Mesendoderm (in vitro differentiated cells): ENCODE results near the gene PTPN18.
A peak's percentile ranks its signal among the peaks of the same experiment; 100 is the strongest.
"Not testable (repeated sequence)": the region's sequence is repeated elsewhere in the genome, so short reads cannot be mapped to it uniquely, and the experiment has no call there.

Source experiments
- DNase-seq: peaks from one replicate; pipeline ENCODE4 v3.0.0; 2013
- H2AK5ac ChIP-seq: 2 replicates; pipeline ENCODE4 v1.6.1; 2013; ENCODE audit warnings: low read length, inconsistent platforms
- H2BK120ac ChIP-seq: 2 replicates; pipeline ENCODE4 v1.6.1; 2013; ENCODE audit warnings: low read depth, mild to moderate bottlenecking, low read length, moderate library complexity, mixed read lengths
- H2BK15ac ChIP-seq: replicated peaks from 2 replicates; pipeline ENCODE4 v1.6.1; 2013; ENCODE audit warnings: low read depth, mild to moderate bottlenecking, moderate library complexity
- H2BK5ac ChIP-seq: 2 replicates; pipeline ENCODE4 v1.6.1; 2013; ENCODE audit warnings: low read length, inconsistent platforms
- H3K18ac ChIP-seq: 2 replicates; pipeline ENCODE4 v1.6.1; 2013; ENCODE audit warnings: mild to moderate bottlenecking, low read length, mixed read lengths
- H3K23ac ChIP-seq: one replicate; pipeline ENCODE4 v1.6.1; 2013; ENCODE audit warnings: low read length
- H3K27ac ChIP-seq: 2 replicates; pipeline ENCODE4 v1.5.1; 2013; ENCODE audit warnings: low read depth, mild to moderate bottlenecking, inconsistent platforms, low read length, moderate library complexity
- H3K27me3 ChIP-seq: 2 replicates; pipeline ENCODE4 v1.6.1; 2013; ENCODE audit warnings: low read length, control low read depth, mild to moderate bottlenecking, inconsistent platforms; ENCODE audit not compliant: insufficient read depth, poor library complexity
- H3K36me3 ChIP-seq: 2 replicates; pipeline ENCODE4 v1.6.1; 2013; ENCODE audit warnings: low read length, inconsistent platforms; ENCODE audit not compliant: control insufficient read depth, insufficient read depth
- H3K4ac ChIP-seq: one replicate; pipeline ENCODE4 v1.6.1; 2013; ENCODE audit warnings: low read depth, mild to moderate bottlenecking, low read length, moderate library complexity
- H3K4me1 ChIP-seq: 2 replicates; pipeline ENCODE4 v1.6.1; 2013; ENCODE audit warnings: low read depth, low read length, inconsistent platforms; ENCODE audit not compliant: control insufficient read depth
- H3K4me2 ChIP-seq: 2 replicates; pipeline ENCODE4 v1.6.1; 2013; ENCODE audit warnings: low read length
- H3K4me3 ChIP-seq: 2 replicates; pipeline ENCODE4 v1.5.1; 2013; ENCODE audit warnings: mild to moderate bottlenecking, low read length
- H3K56ac ChIP-seq: one replicate; pipeline ENCODE4 v1.6.1; 2013; ENCODE audit warnings: low read length
- H3K79me1 ChIP-seq: 2 replicates; pipeline ENCODE4 v1.6.1; 2013; ENCODE audit warnings: low read length, inconsistent platforms
- H3K79me2 ChIP-seq: 2 replicates; pipeline ENCODE4 v1.6.1; 2013; ENCODE audit warnings: mild to moderate bottlenecking, low read length; ENCODE audit not compliant: control insufficient read depth, insufficient read depth
- H3K9ac ChIP-seq: 2 replicates; pipeline ENCODE4 v1.6.1; 2013; ENCODE audit warnings: low read length, inconsistent platforms
- H4K5ac ChIP-seq: one replicate; pipeline ENCODE4 v1.6.1; 2013; ENCODE audit warnings: low read length
- H4K8ac ChIP-seq: one replicate; pipeline ENCODE4 v1.6.1; 2013; ENCODE audit warnings: low read depth, mild to moderate bottlenecking, control low read depth, low read length, moderate library complexity
- WGBS: extraction: QIAGEN DNeasy Blood & Tissue Kit; methylation state at CpG from one replicate; pipeline ENCODE4 v1.1.7; 2013; ENCODE audit warnings: low lambda C conversion rate, missing lambda C conversion rate; ENCODE audit not compliant: insufficient coverage; ENCODE audit errors: extremely low coverage; 5-methylcytosine and 5-hydroxymethylcytosine counted together

Gene PTPN18

GRCh38 chr2:130332271-130333073 is 23.4 kb upstream of the PTPN18 start:
- H3K4me1 ChIP-seq: peaks cover 2% of the 10 kb centered on the region
- H3K79me2 ChIP-seq: no peaks in the 10 kb centered on the region
- no peak overlapping the region for H2BK5ac ChIP-seq
- no peak overlapping the region for H3K27ac ChIP-seq
- no peak overlapping the region for H3K9ac ChIP-seq
- H3K4me2 ChIP-seq: peak overlapping the region; percentile 32
- H4K8ac ChIP-seq: no peak overlapping the region
- H3K4me3 ChIP-seq: no peak overlapping the region
- no peak overlapping the region for H3K18ac ChIP-seq
- no peak overlapping the region for H2AK5ac ChIP-seq
- H3K79me1 ChIP-seq: no peaks in the 10 kb centered on the region
- no peak overlapping the region for H4K5ac ChIP-seq
- no peak overlapping the region for H3K23ac ChIP-seq
- H2BK15ac ChIP-seq: no peak overlapping the region
- H3K27me3 ChIP-seq: peaks cover 2% of the 10 kb centered on the region
- peak overlapping the region; percentile 56 for H3K56ac ChIP-seq
- WGBS: no CpG with 5 or more reads among the region's 29 CpGs
- H2BK120ac ChIP-seq: no peak overlapping the region
- DNase-seq: peak; percentile 82
- H3K36me3 ChIP-seq: no peaks in the 10 kb centered on the region
- no peak overlapping the region for H3K4ac ChIP-seq

GRCh38 chr2:130333253-130333652 is 22.6 kb upstream of the PTPN18 start:
- H2BK120ac ChIP-seq, H3K79me2 ChIP-seq, H3K9ac ChIP-seq, H3K27me3 ChIP-seq, H3K36me3 ChIP-seq, H2BK15ac ChIP-seq, H3K56ac ChIP-seq, H3K18ac ChIP-seq, H3K27ac ChIP-seq, H3K4me2 ChIP-seq, H3K4ac ChIP-seq, H4K8ac ChIP-seq, H3K23ac ChIP-seq, H2BK5ac ChIP-seq, H2AK5ac ChIP-seq, H4K5ac ChIP-seq, DNase-seq, H3K79me1 ChIP-seq, H3K4me1 ChIP-seq, H3K4me3 ChIP-seq: not testable (repeated sequence)
- WGBS: no CpG with 5 or more reads among the region's 8 CpGs

- Histone ChIP-seq H3K27ac (no peak overlapping the region), H2BK120ac (no peak overlapping the region), H3K4ac (no peak overlapping the region), H4K8ac (no peak overlapping the region), H3K9ac (no peak overlapping the region), H2BK15ac (no peak overlapping the region), H3K56ac (no peak overlapping the region), H3K79me2 (no peaks in the 10 kb centered on the region), H3K4me2 (no peak overlapping the region), H3K4me1 (no peaks in the 10 kb centered on the region), H4K5ac (no peak overlapping the region), H3K27me3 (peaks cover 2% of the 10 kb centered on the region), H3K4me3 (no peak overlapping the region), H3K36me3 (peaks cover 2% of the 10 kb centered on the region), H2BK5ac (no peak overlapping the region), H2AK5ac (no peak overlapping the region), H3K18ac (no peak overlapping the region), H3K23ac (no peak overlapping the region), H3K79me1 (no peaks in the 10 kb centered on the region)
- DNase-seq: no peak
- WGBS: no CpG with 5 or more reads among the region's 6 CpGs
Measured at GRCh38 chr2:130334026-130334425, 21.8 kb upstream of the PTPN18 start.

DNA sequence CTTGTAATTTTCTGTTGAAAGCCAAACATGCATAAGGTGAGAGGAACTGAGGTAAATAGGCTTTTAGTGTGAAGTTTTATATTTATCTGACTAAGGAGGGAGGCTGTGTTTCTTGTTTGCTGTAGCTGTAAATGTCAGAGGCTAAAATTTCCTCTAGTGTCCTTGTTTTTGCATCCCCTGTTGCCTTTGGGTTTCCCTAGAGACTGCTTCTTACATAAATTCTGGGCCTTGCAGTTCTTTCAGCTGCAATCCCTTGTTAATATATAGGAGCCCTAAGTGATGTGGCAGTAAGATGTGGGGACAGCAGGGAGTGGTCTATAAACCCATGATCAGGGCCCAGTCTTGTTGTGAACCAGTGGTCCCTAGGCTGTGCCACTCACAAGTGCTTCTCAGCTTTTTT is 20.6 kb upstream of the PTPN18 start:
- Histone ChIP-seq H3K4me3 (no peak overlapping the region), H4K5ac (no peak overlapping the region), H3K79me2 (no peaks in the 10 kb centered on the region), H3K56ac (no peak overlapping the region), H3K36me3 (peaks cover 2% of the 10 kb centered on the region), H3K27me3 (peaks cover 2% of the 10 kb centered on the region), H3K27ac (no peak overlapping the region), H3K4ac (no peak overlapping the region), H3K23ac (no peak overlapping the region), H3K18ac (no peak overlapping the region), H2BK5ac (no peak overlapping the region), H2BK120ac (no peak overlapping the region), H2AK5ac (no peak overlapping the region), H2BK15ac (no peak overlapping the region), H3K79me1 (no peaks in the 10 kb centered on the region), H3K4me2 (no peak overlapping the region), H3K4me1 (no peaks in the 10 kb centered on the region), H3K9ac (no peak overlapping the region), H4K8ac (no peak overlapping the region)
- DNase-seq: no peak

DNA sequence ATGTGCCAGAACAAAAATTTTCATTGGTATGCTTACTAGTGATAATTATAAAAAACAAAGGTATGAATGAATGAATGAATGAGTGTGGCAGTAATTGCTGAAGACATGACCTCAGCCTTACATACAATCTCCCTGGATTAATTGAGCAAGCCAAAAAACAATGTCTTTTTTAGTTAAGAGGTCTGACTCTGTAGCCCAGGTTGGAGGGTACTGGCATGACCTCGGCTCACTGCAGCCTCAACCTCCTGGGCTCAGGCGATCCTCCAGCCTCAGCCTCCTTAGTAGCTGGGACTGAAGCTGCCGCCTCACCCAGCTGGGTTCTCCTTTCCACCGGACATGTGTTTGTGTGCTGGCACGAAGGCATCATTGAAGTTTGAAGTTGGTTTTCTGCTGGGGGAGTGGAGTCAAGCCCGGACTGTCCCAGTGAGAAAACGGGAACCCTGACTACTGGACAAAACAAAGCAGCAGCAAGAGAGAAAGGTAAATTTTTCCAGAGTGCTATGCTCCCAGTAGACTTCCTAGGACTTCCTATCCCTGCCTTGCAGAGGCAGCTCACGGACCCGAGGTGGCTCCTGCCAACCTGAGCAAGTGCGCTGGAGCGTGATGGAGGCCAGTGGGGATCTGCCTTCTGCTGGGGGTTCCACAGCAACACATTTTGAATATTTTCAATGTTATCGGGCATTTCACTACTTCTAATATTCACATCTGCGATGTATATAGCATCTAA is 19.5 kb upstream of the PTPN18 start:
- Histone ChIP-seq H3K27me3 (no peaks in the 10 kb centered on the region), H3K56ac (no peak overlapping the region), H3K79me1 (peaks cover 3% of the 10 kb centered on the region), H3K18ac (no peak overlapping the region), H2BK15ac (no peak overlapping the region), H4K8ac (no peak overlapping the region), H3K79me2 (peaks cover 2% of the 10 kb centered on the region), H2BK5ac (no peak overlapping the region), H3K4ac (no peak overlapping the region), H4K5ac (no peak overlapping the region), H3K4me1 (no peaks in the 10 kb centered on the region), H2BK120ac (no peak overlapping the region), H3K9ac (no peak overlapping the region), H3K23ac (no peak overlapping the region), H3K4me3 (no peak overlapping the region), H2AK5ac (no peak overlapping the region), H3K36me3 (peaks cover 2% of the 10 kb centered on the region), H3K4me2 (no peak overlapping the region), H3K27ac (no peak overlapping the region)
- DNase-seq: no peak
- WGBS: no CpG with 5 or more reads among the region's 13 CpGs
